HepG2 (cell line): ENCODE data around the gene ERF. TPM values are rescaled to one million over a fixed set of nuclear protein-coding genes. Genes with fewer than 3 reads are reported as not detected.

Experiments
- ATF7-NPFF ChIP-seq: sonication (generic); formaldehyde crosslinking; IDR thresholded peaks from 2 replicates; pipeline ENCODE4 v1.8.1; 2023; ENCODE audit warnings: mild to moderate bottlenecking, low read depth, missing genetic modification reagents, moderate library complexity
- CTCF ChIP-seq: sonication (generic); formaldehyde crosslinking; IDR thresholded peaks from 2 replicates; pipeline ENCODE4 v1.5.0; 2020; ENCODE audit warnings: mild to moderate bottlenecking, missing genetic modification reagents, moderate library complexity
- GABPB1 ChIP-seq: IDR thresholded peaks from 2 replicates; pipeline ENCODE4 v1.6.1; 2016; ENCODE audit warnings: mild to moderate bottlenecking, missing genetic modification reagents, moderate library complexity, missing compliant biosample characterization
- HMG20B ChIP-seq: conservative IDR thresholded peaks from 2 replicates; pipeline ENCODE4 v1.6.1; 2016; ENCODE audit warnings: missing genetic modification reagents, missing compliant biosample characterization
- HNRNPH1 ChIP-seq: fragments of 200-400 bp; formaldehyde crosslinking; optimal IDR thresholded peaks from 2 replicates; pipeline ENCODE3; 2017; ENCODE audit warnings: mild to moderate bottlenecking, low read depth, low read length
- MAZ ChIP-seq, 2 experiments: sonication (generic) in 1 of 2; formaldehyde crosslinking in 1 of 2; IDR thresholded peaks; 2 replicates each; pipeline versions ENCODE4 v1.5.0 to v1.6.1; 2012 to 2020; ENCODE audit warnings: low read depth in 2 of 2, mild to moderate bottlenecking in 2 of 2, borderline replicate concordance in 1 of 2, improper control_type of control experiment in 1 of 2, low read length in 1 of 2, missing genetic modification reagents in 1 of 2, moderate library complexity in 1 of 2
- NAIF1 ChIP-seq: sonication (generic); formaldehyde crosslinking; IDR thresholded peaks from 2 replicates; pipeline ENCODE4 v1.5.0; 2020; ENCODE audit warnings: mild to moderate bottlenecking, missing genetic modification reagents, borderline replicate concordance
- NFE2L1 ChIP-seq: sonication (generic); formaldehyde crosslinking; IDR thresholded peaks from 2 replicates; pipeline ENCODE4 v1.4.0; 2020; ENCODE audit warnings: missing genetic modification reagents, mild to moderate bottlenecking, borderline replicate concordance
- RAD21 ChIP-seq: fragments of 450-650 bp; formaldehyde crosslinking; IDR thresholded peaks from 2 replicates; pipeline ENCODE4 v1.5.0; 2020; ENCODE audit warnings: mild to moderate bottlenecking
- RBFOX2 ChIP-seq: fragments of 200-400 bp; formaldehyde crosslinking; IDR thresholded peaks from 2 replicates; pipeline ENCODE4 v1.6.1; 2017; ENCODE audit warnings: low read depth, mild to moderate bottlenecking, low read length
- SAP130 ChIP-seq: IDR thresholded peaks from 2 replicates; pipeline ENCODE4 v1.6.1; 2016; ENCODE audit warnings: low read depth
- TGIF2 ChIP-seq: IDR thresholded peaks from 2 replicates; pipeline ENCODE4 v1.6.1; 2016; ENCODE audit warnings: control low read depth, missing compliant biosample characterization
- ZNF101 ChIP-seq: sonication (generic); formaldehyde crosslinking; IDR thresholded peaks from 2 replicates; pipeline ENCODE4 v1.4.0; 2020; ENCODE audit warnings: mild to moderate bottlenecking, low read depth, missing genetic modification reagents, borderline replicate concordance
- ZNF160 ChIP-seq: sonication (generic); formaldehyde crosslinking; IDR thresholded peaks from 2 replicates; pipeline ENCODE4 v1.8.0; 2022; ENCODE audit warnings: mild to moderate bottlenecking, inconsistent platforms, missing genetic modification reagents
- ZNF282 ChIP-seq: fragments of 450-650 bp; IDR thresholded peaks from 2 replicates; pipeline ENCODE4 v1.6.1; 2018; ENCODE audit not compliant: partially characterized antibody
- ZNF354B ChIP-seq: sonication (generic); formaldehyde crosslinking; IDR thresholded peaks from 2 replicates; pipeline ENCODE4 v1.8.0; 2022; ENCODE audit warnings: mild to moderate bottlenecking, missing genetic modification reagents
- ZNF687 ChIP-seq: sonication (generic); formaldehyde crosslinking; IDR thresholded peaks from 2 replicates; pipeline ENCODE4 v1.5.1; 2020; ENCODE audit warnings: mild to moderate bottlenecking, missing genetic modification reagents, moderate library complexity
- ZNF720 ChIP-seq: sonication (generic); formaldehyde crosslinking; IDR thresholded peaks from 2 replicates; pipeline ENCODE4 v1.4.0; 2020; ENCODE audit warnings: missing genetic modification reagents
- ZNF777 ChIP-seq: sonication (generic); formaldehyde crosslinking; IDR thresholded peaks from 2 replicates; pipeline ENCODE4 v1.4.0; 2020; ENCODE audit warnings: missing genetic modification reagents
- polyA plus RNA-seq, 8 experiments: library from polyadenylated mRNA; depleted of rRNA in 3 of 8; stranded (reverse) in 7 of 8; unstranded in 1 of 8; fragments of >200 nt; fragmentation: Illumina TruSeq in 4 of 8; extraction: Trizol in 4 of 8; gene quantifications; 2 replicates each; pipeline versions ENCODE4 v1.2.1 to v1.2.3, GENCODE V29; 2011 to 2016; ENCODE audit warnings: low read depth in 4 of 8, missing spikeins in 1 of 8, mixed read lengths in 1 of 8; ENCODE audit not compliant: insufficient read depth in 1 of 8
- total RNA-seq, 5 experiments: library from RNA; depleted of rRNA; stranded (reverse); fragments of >200 nt; fragmentation: Illumina TruSeq; extraction: Trizol; gene quantifications; 2 replicates each; pipeline ENCODE4 v1.2.3, GENCODE V29; 2016; ENCODE audit warnings: low read depth in 1 of 5

Gene ERF
- total and polyA plus RNA-seq, 2 of the 13 experiments (the other 11 are each of a cell fraction or from before 2014, with no cell fraction given) = 67.1 to 69.9 TPM

- TF ChIP-seq ZNF354B (CRISPR knock-in tag) = no peak
- no peak for TF ChIP-seq HNRNPH1
- TF ChIP-seq GABPB1 (CRISPR knock-in tag) = no peak
- peak; percentile 51 for TF ChIP-seq ZNF687 (CRISPR knock-in tag)
- TF ChIP-seq RAD21 (CRISPR knock-in tag) = peak; percentile 93
- TF ChIP-seq MAZ (IDR thresholded peaks at IDR 0.05; ENCODE audit: borderline replicate concordance, low read depth, low read length) = peak; percentile 68; the same call in 1 of the 2 replicates
- no peak for TF ChIP-seq MAZ (CRISPR knock-in tag; IDR thresholded peaks at IDR 0.05; ENCODE audit: low read depth)
- TF ChIP-seq NFE2L1 = no peak
- no peak for TF ChIP-seq ZNF282
- TF ChIP-seq RBFOX2 = peak; percentile 58; the same call in 1 of the 2 replicates
- peak; percentile 29; the same call in 1 of the 2 replicates for TF ChIP-seq SAP130 (CRISPR knock-in tag)
- TF ChIP-seq ZNF720 (CRISPR knock-in tag) = no peak
- TF ChIP-seq HMG20B (CRISPR knock-in tag) = no peak
- peak; percentile 64 for TF ChIP-seq CTCF (CRISPR knock-in tag)
- no peak for TF ChIP-seq NAIF1 (CRISPR knock-in tag)
- no peak for TF ChIP-seq ZNF160 (CRISPR knock-in tag)
- TF ChIP-seq ATF7-NPFF (CRISPR knock-in tag) = no peak
- no peak for TF ChIP-seq ZNF101
- TF ChIP-seq TGIF2 (CRISPR knock-in tag) = no peak
- TF ChIP-seq ZNF777 = no peak
Observed at GRCh38 chr19:42290523-42291434, 35.9 kb upstream of the ERF start (continued).
